ENCODE results near the gene COBL.

Gene COBL

GRCh38 chr7:51141451-51142003 lies 175.1 kb downstream of the COBL start:
- DNase-seq: peak; percentile 22 to 70 (median 60)

- no peak for DNase-seq
Measured at GRCh38 chr7:51140199-51141164, 176.1 kb downstream of the COBL start.

GRCh38 chr7:51139796-51140195 lies 176.8 kb downstream of the COBL start:
- no peak for DNase-seq

- DNase-seq: no peak
Measured at GRCh38 chr7:51138123-51139085, 178.2 kb downstream of the COBL start.

- DNase-seq: no peak
Measured at GRCh38 chr7:51135576-51135975, 181.0 kb downstream of the COBL start.

DNA sequence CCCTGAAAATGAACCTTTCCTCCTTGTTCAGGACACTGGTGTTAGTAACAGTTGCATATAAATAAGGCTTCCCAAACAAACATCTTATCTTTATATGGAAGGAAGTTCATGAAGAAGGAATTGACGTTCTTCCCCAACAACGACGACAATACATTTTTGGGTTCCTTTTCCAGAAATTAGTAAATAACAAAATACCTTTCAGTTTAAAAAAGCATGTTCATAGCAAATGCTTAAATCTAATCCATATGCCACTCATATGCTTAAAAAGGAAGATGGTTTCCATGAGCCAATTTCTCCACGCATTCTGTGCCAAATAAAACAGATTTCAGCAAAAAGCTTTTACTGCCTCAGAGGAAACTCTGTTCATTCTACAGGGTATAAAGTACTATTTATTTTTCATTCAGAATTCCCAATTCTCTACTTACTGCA lies 182.6 kb downstream of the COBL start:
- DNase-seq: no peak

DNA sequence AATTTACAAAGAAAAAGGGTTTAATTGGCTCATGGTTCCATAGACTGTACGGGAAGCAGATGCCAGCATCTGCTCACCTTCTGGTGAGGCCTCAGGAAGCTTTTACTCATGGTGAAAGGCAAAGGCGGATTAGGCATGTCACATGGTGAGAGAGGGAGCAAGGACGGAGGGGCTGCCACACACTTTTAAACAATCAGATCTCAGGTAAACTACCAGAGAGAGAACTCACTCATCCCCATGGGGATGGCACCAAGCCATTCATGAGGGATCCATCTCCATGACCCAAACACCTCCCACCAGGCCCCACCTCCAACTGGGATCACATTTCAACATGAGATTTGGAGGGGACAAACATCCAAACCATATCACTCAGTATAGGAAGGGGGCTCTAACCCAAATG lies 183.9 kb downstream of the COBL start:
- DNase-seq: no peak

GRCh38 chr7:51129527-51130472 lies 186.8 kb downstream of the COBL start:
- no peak for DNase-seq

- peak in 1 of 4 experiments; percentile 20 for DNase-seq
Measured at GRCh38 chr7:51128545-51129435, 187.8 kb downstream of the COBL start.

DNA sequence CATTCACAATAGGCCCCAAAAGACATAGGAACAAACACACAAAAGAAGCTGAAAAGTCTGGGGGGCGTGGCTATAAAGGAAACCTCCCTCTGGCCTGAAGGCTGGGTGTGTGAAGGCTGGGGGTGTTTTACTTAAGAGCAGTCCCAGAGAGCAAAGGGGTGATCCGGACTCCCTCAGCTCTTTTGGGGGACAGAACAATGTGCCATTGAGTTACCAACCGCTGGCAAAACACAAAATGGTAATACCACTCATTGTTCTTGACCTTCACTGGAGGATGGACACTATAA lies 189.0 kb downstream of the COBL start:
- no peak for DNase-seq

- DNase-seq: no peak
Measured at GRCh38 chr7:51126813-51127617, 189.6 kb downstream of the COBL start.

DNA sequence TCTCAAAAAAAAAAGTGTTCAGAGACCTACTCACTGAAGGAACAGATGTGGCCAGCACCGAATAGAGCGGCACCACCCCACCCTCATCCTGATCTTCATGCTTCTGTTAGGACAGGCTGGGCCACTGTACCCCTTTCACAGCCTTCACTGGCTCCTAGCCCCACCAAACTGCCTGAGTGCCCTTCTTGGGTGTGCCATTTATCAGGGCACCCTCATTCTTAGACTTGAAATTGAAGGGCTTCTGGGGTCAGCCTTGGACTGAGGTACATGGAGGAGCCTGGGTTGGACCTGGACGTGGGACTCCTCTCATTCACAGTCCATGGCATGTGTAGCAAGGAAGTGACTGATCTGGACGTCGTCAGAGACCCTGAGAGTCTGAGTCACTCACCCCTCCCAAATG lies 190.3 kb downstream of the COBL start:
- peak; percentile 15 to 33 (median 29) for DNase-seq

DNA sequence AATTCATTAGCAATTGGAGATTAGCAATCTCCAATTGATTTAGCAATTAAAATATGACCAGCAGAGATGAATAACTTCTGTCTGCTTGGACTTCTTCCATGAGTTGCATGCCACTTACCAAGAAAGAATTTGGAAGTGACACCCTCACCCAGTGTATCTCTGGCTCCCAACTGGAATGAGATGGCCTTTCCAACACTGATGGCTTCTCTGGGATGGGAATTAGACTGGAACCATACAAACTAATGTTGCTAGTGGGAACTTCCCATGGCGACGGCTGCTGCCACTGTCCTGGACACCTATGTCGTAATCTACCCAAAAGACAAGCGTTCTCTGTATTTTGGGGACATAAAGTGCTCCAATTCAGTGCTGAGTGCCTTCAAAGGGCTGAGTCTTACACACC lies 192.3 kb downstream of the COBL start:
- DNase-seq: peak; percentile 8 to 22 (median 18)

- DNase-seq: peak; percentile 88 to 97 (median 92)
Measured at GRCh38 chr7:51123322-51124019, 193.1 kb downstream of the COBL start.

DNA sequence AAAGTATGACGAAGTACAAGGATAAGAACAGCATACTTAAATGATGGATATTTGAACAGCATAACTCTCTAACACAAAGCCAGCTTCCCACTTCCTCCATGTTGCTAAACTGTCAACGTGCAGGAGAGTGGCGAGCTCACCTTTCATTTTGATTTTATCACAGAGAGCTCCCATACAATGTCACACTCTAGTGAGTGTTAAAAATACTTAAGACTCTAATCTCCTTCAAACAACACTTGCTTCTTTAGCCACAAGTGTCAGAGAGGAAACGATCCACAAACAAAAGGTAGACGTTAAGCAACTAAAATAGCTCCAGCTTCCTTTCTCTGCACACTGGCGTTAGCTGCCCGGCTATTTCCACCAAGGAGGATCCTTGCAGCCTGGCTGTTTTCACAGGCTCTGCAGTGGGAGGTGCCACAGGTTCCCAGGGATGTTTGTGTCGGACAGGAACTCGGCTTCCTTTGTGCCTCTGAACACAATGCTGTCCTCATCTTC lies 194.6 kb downstream of the COBL start:
- peak; percentile 17 to 62 (median 38) for DNase-seq

GRCh38 chr7:51121036-51121790 lies 195.4 kb downstream of the COBL start:
- no peak for DNase-seq

GRCh38 chr7:51118628-51119027 lies 198.0 kb downstream of the COBL start:
- no peak for DNase-seq

GRCh38 chr7:51114501-51114900 lies 202.1 kb downstream of the COBL start:
- DNase-seq: peak; percentile 8 to 71 (median 54)
